Activated T-helper 2 cell treated with anti-CD3 and anti-CD28 coated beads, Interferon-gamma antibody, Interleukin-2, Interleukin-4, amounts not matched to agents 10 μg/mL and 5 μg/mL and 100 μg/mL, durations not matched to agents 14 hours and 24 hours and 36 hours (primary cell): Measurements from ENCODE around the gene HDAC2. TPM values are rescaled to one million over a fixed set of nuclear protein-coding genes. Genes with fewer than 3 reads are reported as not detected.
"Not testable (repeated sequence)": the region's sequence is repeated elsewhere in the genome, so short reads cannot be mapped to it uniquely, and the experiment has no call there.

Experiments
- DNase-seq: peaks from one replicate; pipeline ENCODE4 v3.0.0; 2021; ENCODE audit warnings: low spot score
- H3K27ac Mint-ChIP-seq: one replicate; pipeline ENCODE4 v1.8.0; 2021; ENCODE audit warnings: mixed read lengths
- H3K27me3 Mint-ChIP-seq: one replicate; pipeline ENCODE4 v1.8.0; 2021; ENCODE audit warnings: low read depth, mixed read lengths
- H3K36me3 Mint-ChIP-seq: one replicate; pipeline ENCODE4 v1.8.0; 2021; ENCODE audit warnings: low read depth, mixed read lengths
- H3K4me1 Mint-ChIP-seq: one replicate; pipeline ENCODE4 v1.8.0; 2021; ENCODE audit warnings: low read depth, mixed read lengths
- H3K4me3 Mint-ChIP-seq: one replicate; pipeline ENCODE4 v1.8.0; 2021; ENCODE audit warnings: low read depth, mild to moderate bottlenecking, moderate library complexity, mixed read lengths
- H3K9me3 Mint-ChIP-seq: one replicate; pipeline ENCODE4 v1.8.0; 2021; ENCODE audit warnings: mixed read lengths
- intact Hi-C: fragments of 100-400 bp; cut with micrococcal nuclease; formaldehyde crosslinking; loops from one replicate; pipeline ENCODE4 v1.15.1; 2023
- total RNA-seq: library from RNA; stranded (reverse); gene quantifications from 2 replicates; pipeline ENCODE4 v1.2.3, GENCODE V29; 2022

The HDAC2 gene
- total RNA-seq, 1 donor from 2014 or later: 115 TPM

- Mint-ChIP-seq H3K36me3 (no peaks in the 10 kb centered on the region), H3K9me3 (peaks cover 11% of the 10 kb centered on the region), H3K27me3 (peaks cover 13% of the 10 kb centered on the region), H3K4me1 (no peaks in the 10 kb centered on the region), H3K27ac (no peak overlapping the region), H3K4me3 (no peak overlapping the region)
- no peak for DNase-seq
- intact Hi-C loops: no loop called here
Measured at GRCh38 chr6:113927001-113927400, 43.9 kb downstream of the HDAC2 start.

DNA sequence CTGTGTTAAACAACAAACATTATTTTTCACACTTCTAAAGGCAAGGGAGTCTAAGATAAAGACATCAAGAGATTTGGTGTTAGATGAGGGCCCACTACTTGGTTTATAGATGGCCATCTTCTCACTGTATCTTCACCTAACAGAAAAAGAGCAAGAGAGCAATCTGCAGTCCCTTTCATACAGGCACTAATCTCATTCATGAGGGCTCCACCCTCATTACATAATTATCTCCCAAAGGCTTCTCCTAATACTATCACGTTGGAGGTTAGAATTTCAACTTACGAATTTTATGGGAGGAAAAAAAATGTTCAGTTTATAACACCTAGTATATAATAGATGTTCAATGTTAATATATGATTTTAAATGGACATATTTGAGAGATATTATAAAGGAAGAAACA, 45.6 kb downstream of the HDAC2 start:
- peaks cover 13% of the 10 kb centered on the region for H3K27me3 Mint-ChIP-seq
- H3K9me3 Mint-ChIP-seq: peaks cover 11% of the 10 kb centered on the region
- no peak overlapping the region for H3K27ac Mint-ChIP-seq
- intact Hi-C loops: no loop called here
- DNase-seq: no peak
- H3K4me1 Mint-ChIP-seq: peaks cover 9% of the 10 kb centered on the region
- H3K36me3 Mint-ChIP-seq: no peaks in the 10 kb centered on the region
- H3K4me3 Mint-ChIP-seq: no peak overlapping the region

DNA sequence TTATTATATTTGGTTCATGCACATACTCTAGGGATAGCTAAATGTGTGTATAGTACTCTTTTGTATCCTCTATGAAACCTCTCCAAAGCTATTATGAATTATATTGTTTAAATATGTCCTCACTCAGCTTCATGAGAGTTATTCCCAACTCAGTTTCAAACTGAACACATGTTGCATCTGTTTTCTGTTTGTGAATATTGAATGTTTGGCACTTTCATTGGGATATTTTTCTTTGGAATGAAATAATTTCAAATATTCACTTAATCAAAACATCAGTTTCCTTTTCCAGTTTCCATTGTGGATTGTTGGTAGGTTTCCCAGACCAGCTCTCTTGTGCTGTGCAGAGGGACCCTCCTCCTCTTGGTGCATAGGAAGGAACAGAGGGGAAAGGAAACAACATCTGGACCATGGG, 46.6 kb downstream of the HDAC2 start:
- DNase-seq: no peak
- Mint-ChIP-seq H3K27ac (no peak overlapping the region), H3K4me3 (no peak overlapping the region), H3K9me3 (peaks cover 2% of the 10 kb centered on the region), H3K4me1 (peaks cover 10% of the 10 kb centered on the region), H3K27me3 (peaks cover 12% of the 10 kb centered on the region), H3K36me3 (no peaks in the 10 kb centered on the region)
- intact Hi-C loops: no loop called here

GRCh38 chr6:113923526-113923925, 47.4 kb downstream of the HDAC2 start:
- H3K4me1 Mint-ChIP-seq: peaks cover 10% of the 10 kb centered on the region

DNA sequence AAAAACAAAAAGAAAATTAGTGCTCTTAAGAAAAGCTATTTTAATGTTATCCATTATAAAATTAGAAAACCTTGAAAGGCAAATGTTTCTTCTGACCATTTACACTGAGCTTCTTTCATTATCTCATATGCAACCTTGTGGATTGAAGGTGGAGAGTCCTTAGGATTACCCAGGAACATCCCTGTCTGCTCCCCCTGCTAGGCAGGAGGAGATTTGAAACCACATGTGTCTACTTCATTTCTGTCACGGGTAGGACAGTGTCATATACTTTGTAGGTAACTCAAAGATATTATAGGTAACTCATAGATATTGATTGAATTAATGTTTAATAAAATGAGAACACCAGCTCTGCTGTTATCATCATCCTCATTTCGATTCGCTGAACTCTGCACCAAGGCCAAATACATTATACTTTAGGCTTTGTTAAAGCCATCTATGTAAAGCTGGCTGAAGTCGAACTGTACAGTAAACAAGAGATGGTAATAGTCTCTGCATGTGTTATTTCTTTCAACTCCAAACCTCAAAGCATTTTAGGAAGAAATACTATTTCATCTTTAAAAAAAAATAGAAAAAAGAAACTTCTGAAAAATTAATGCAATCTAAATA, 49.5 kb downstream of the HDAC2 start:
- H3K36me3 Mint-ChIP-seq: no peaks in the 10 kb centered on the region
- H3K4me3 Mint-ChIP-seq: no peak overlapping the region
- H3K27ac Mint-ChIP-seq: no peak overlapping the region
- intact Hi-C loops: no loop called here
- H3K27me3 Mint-ChIP-seq: peaks cover 8% of the 10 kb centered on the region
- H3K4me1 Mint-ChIP-seq: peaks cover 10% of the 10 kb centered on the region
- no peak for DNase-seq
- no peaks in the 10 kb centered on the region for H3K9me3 Mint-ChIP-seq

More at GRCh38 chr6:113923526-113923925, 47.4 kb downstream of the HDAC2 start:
- Mint-ChIP-seq H3K36me3 (no peaks in the 10 kb centered on the region), H3K9me3 (no peaks in the 10 kb centered on the region), H3K4me3 (no peak overlapping the region), H3K27me3 (peaks cover 11% of the 10 kb centered on the region), H3K27ac (no peak overlapping the region)
- DNase-seq: no peak
- intact Hi-C loops: no loop called here

DNA sequence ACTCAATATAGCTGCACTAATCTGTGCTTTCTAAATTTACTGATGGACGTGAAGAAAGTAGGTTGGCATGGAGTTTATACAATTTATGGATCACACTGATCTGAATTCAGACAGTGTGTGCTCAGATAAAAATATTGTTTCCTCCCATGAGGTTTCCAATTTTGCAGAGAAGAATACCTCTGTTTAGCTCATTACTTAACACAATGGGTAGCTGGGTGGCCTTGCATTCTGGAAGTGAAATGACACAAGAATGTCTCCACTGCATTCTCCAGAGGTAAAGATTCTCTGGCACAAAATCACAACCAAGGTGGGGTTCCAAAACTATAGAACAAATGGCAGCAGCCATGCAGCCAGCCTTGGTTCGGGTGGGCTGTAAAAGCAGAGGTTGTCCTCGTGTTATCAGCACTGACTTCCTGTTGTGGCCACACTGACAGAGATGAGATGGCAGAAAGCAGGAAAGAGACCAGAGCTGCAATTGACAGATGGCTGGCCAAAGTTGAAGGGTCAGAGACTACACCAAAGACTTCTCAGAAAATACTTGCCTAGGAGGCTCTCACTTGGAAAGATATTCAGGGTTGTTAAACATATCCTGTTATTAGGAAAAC, 50.2 kb downstream of the HDAC2 start:
- peaks cover 10% of the 10 kb centered on the region for H3K4me1 Mint-ChIP-seq
- peaks cover 9% of the 10 kb centered on the region for H3K27me3 Mint-ChIP-seq
- intact Hi-C loops: no loop called here
- no peaks in the 10 kb centered on the region for H3K36me3 Mint-ChIP-seq
- DNase-seq: no peak
- H3K4me3 Mint-ChIP-seq: no peak overlapping the region
- no peaks in the 10 kb centered on the region for H3K9me3 Mint-ChIP-seq
- H3K27ac Mint-ChIP-seq: no peak overlapping the region

DNA sequence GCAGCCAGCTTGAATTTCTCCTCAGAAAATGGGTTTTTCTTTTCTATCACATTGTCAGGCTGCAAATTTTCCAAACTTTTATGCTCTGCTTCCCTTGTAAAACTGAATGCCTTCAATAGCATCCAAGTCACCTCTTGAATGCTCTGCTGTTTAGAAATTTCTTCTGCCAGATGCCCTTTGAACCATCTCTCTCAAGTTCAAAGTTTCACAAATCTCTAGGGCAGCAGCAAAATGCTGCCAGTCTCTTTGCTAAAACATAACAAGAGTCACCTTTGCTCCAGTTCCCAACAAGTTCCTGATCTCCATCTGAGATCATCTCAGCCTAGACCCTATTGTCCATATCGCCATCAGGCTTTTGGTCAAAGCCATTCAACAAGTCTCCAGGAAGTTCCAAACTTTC, 60.7 kb downstream of the HDAC2 start:
- H3K4me3 Mint-ChIP-seq, H3K4me1 Mint-ChIP-seq, H3K9me3 Mint-ChIP-seq, H3K27ac Mint-ChIP-seq, H3K36me3 Mint-ChIP-seq, DNase-seq, intact Hi-C loops: not testable (repeated sequence)
- peaks cover 14% of the 10 kb centered on the region for H3K27me3 Mint-ChIP-seq

- DNase-seq: no peak
- Mint-ChIP-seq H3K4me1 (no peaks in the 10 kb centered on the region), H3K4me3 (no peak overlapping the region)
Measured at GRCh38 chr6:113909224-113909856, 61.6 kb downstream of the HDAC2 start.

DNA sequence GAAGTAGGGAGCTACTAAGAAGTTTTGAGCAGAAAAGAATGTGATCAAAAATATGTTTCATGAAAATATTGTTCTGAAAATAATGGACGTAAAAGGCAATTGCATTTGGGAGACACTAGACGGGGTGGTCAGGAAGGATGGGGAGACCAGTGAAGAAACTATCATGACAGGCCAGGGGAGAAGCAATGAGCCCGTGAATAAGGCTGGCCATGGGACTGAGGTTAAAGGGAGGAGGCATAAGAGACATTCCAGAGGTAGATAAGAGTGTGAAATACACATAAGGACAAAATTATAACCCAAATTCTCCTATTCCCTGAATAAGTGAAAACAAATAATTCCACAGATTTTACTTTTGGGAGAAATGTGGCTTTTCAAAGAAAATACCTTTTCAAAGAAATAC, 62.1 kb downstream of the HDAC2 start:
- Mint-ChIP-seq H3K27ac (no peak overlapping the region), H3K4me1 (no peaks in the 10 kb centered on the region), H3K36me3 (no peaks in the 10 kb centered on the region), H3K9me3 (no peaks in the 10 kb centered on the region), H3K27me3 (peaks cover 6% of the 10 kb centered on the region), H3K4me3 (no peak overlapping the region)
- DNase-seq: no peak
- intact Hi-C loops: loop anchor here (1.0 kb wide), 1 partner anchor 602 kb away; no protein-coding TSS in a partner anchor

More at GRCh38 chr6:113909224-113909856, 61.6 kb downstream of the HDAC2 start:
- intact Hi-C loops: loop anchor here (1.0 kb wide), 1 partner anchor 603 kb away; no protein-coding TSS in a partner anchor
- H3K27me3 Mint-ChIP-seq: peaks cover 10% of the 10 kb centered on the region
- no peak overlapping the region for H3K27ac Mint-ChIP-seq
- H3K36me3 Mint-ChIP-seq: no peaks in the 10 kb centered on the region
- no peaks in the 10 kb centered on the region for H3K9me3 Mint-ChIP-seq

DNA sequence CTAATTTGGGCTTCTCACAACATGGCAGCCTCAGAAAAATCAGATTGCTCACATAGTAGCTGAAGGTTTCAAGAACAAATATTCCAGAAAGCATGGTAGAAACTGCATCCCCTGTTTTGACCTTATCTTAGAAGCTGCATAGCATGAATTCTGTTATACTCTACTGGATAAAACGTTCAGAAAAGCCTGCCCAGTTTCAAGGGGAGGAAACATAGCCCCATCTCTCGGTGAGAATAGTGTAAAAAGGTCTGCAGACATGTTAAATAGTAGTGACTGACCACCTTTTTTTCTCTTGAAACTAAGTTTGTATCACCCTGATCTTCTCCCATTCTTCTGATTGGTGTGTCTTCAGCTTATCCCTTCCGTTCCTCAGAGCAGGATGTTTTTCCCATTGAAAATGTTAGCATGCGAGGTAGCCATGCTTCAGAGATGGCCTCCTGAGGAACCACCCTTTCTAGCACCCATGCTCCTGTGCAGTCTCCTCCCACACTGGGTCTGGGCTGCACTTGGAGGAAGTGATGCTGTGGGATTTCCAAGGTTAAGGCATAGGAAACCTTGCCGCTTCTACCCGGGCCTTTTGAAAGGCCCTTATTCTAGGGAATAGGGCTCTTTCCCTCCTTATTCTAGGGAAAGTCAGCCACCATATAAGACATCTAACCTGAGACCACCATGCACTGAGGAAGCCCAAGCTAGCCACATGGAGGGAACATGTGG, 63.7 kb downstream of the HDAC2 start:
- intact Hi-C loops: no loop called here
- no peak overlapping the region for H3K27ac Mint-ChIP-seq
- H3K4me1 Mint-ChIP-seq: no peaks in the 10 kb centered on the region
- H3K27me3 Mint-ChIP-seq: peaks cover 2% of the 10 kb centered on the region
- no peak for DNase-seq
- H3K9me3 Mint-ChIP-seq: no peaks in the 10 kb centered on the region
- H3K36me3 Mint-ChIP-seq: no peaks in the 10 kb centered on the region
- no peak overlapping the region for H3K4me3 Mint-ChIP-seq

DNA sequence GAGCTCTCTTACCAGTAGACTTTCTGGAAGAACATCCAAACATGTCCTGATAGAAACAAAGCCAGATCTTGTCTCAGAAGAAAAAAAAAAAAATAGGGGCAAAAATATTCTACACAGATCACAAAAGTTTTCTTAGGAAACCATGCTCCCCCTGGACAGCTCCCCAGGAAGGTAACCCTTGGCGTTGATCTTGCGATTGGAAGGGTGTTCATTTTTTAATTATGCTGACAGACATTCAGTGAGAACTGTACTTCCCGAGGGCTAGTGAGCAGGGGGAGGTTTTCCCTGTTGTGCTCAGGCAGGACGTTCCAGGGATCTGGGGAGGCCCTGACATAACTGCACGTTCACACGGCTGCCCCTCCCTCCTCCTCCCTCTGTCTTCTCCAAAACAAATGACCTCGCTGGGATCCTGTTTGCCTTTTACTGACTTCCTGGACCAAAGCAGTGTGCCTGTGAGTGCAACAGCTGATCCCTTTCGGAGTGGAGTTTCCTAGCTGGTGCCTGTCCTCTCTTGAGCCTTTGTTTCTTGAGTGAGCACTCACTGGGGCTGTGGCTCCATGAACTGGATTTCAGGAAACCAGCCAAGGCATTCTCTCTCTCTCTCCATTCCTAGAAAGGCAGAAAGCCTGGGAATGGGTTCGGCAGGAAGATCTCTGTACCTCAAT, 67.2 kb downstream of the HDAC2 start:
- H3K27ac Mint-ChIP-seq: no peak overlapping the region
- intact Hi-C loops: no loop called here
- H3K36me3 Mint-ChIP-seq: no peaks in the 10 kb centered on the region
- no peaks in the 10 kb centered on the region for H3K9me3 Mint-ChIP-seq
- H3K4me1 Mint-ChIP-seq: no peaks in the 10 kb centered on the region
- no peak for DNase-seq
- H3K27me3 Mint-ChIP-seq: peaks cover 5% of the 10 kb centered on the region
- H3K4me3 Mint-ChIP-seq: no peak overlapping the region

GRCh38 chr6:113901482-113901881, 69.5 kb downstream of the HDAC2 start:
- Mint-ChIP-seq H3K27me3 (peaks cover 4% of the 10 kb centered on the region), H3K9me3 (no peaks in the 10 kb centered on the region), H3K36me3 (no peaks in the 10 kb centered on the region), H3K4me1 (no peaks in the 10 kb centered on the region), H3K4me3 (no peak overlapping the region), H3K27ac (no peak overlapping the region)
- intact Hi-C loops: no loop called here
- no peak for DNase-seq
